Vagina (tissue), 2 donors: ENCODE measurements around the gene CUEDC1. TPM values are rescaled to one million over a fixed set of nuclear protein-coding genes. Genes with fewer than 3 reads are reported as not detected.
A peak's percentile ranks its signal among the peaks of the same experiment; 100 is the strongest.

Experiments used
- DNase-seq, 2 donors: peaks; one replicate each; pipeline ENCODE4 v3.0.0-alpha.2; 2017; ENCODE audit errors: extremely low spot score in 2 of 2
- H3K27ac ChIP-seq: fragments of 200-600 bp; sonication (generic); one replicate; pipeline ENCODE4 v1.5.1; 2019
- H3K27me3 ChIP-seq: fragments of 200-600 bp; sonication (generic); one replicate; pipeline ENCODE4 v1.5.1; 2019
- H3K36me3 ChIP-seq, 2 donors: fragments of 200-600 bp; sonication (generic); one replicate each; pipeline ENCODE4 v1.5.1; 2017 to 2019
- H3K4me1 ChIP-seq: fragments of 200-600 bp; sonication (generic); one replicate; pipeline ENCODE4 v1.5.1; 2019
- H3K4me3 ChIP-seq, 2 donors: fragments of 200-600 bp; sonication (generic); 1 replicate in 1 of 2; 2 replicates in 1 of 2; pipeline ENCODE4 v1.5.1; 2016 to 2019
- H3K9me3 ChIP-seq: fragments of 200-600 bp; sonication (generic); one replicate; pipeline ENCODE4 v1.5.1; 2019
- CTCF ChIP-seq, 3 experiments: fragments of 450-650 bp in 2 of 3; fragments of 200-600 bp in 1 of 3; sonication (generic) in 1 of 3; IDR thresholded peaks; one replicate each; pipeline ENCODE4 v1.5.1; 2017 to 2019; ENCODE audit warnings: antibody characterized with exemption in 3 of 3, mild to moderate bottlenecking in 2 of 3, moderate library complexity in 2 of 3
- POLR2A ChIP-seq, 2 donors: fragments of 450-650 bp; IDR thresholded peaks; one replicate each; pipeline ENCODE4 v1.6.1; 2017; ENCODE audit warnings: antibody characterized with exemption in 2 of 2, mild to moderate bottlenecking in 2 of 2, moderate library complexity in 2 of 2
- POLR2AphosphoS5 ChIP-seq, 2 donors: sonication (generic); formaldehyde crosslinking; IDR thresholded peaks; one replicate each; pipeline ENCODE4 v1.9.0; 2017; ENCODE audit warnings: antibody characterized with exemption in 2 of 2, mild to moderate bottlenecking in 2 of 2, low read depth in 1 of 2; ENCODE audit not compliant: insufficient read depth in 1 of 2
- intact Hi-C: fragments of 100-400 bp; cut with DNase I; formaldehyde crosslinking; loops from one replicate; pipeline ENCODE4 v1.15.1; 2023
- total RNA-seq: library from RNA; depleted of rRNA; stranded (reverse); fragments of >200 nt; gene quantifications from one replicate; pipeline ENCODE4 v1.2.3, GENCODE V29; 2016

Gene CUEDC1
- total RNA-seq, 1 donor from 2014 or later = 28.7 TPM

GRCh38 chr17:57856792-57857620 lies 98.2 kb downstream of the CUEDC1 start:
- no peaks in the 10 kb centered on the region for H3K9me3 ChIP-seq
- peak in 1 of 2 donors; percentile 82 for DNase-seq
- intact Hi-C loops = no loop called here
- no peak overlapping the region for H3K27ac ChIP-seq
- no peak overlapping the region for H3K4me3 ChIP-seq
- peaks cover 35% of the 10 kb centered on the region for H3K4me1 ChIP-seq
- no peak for TF ChIP-seq POLR2AphosphoS5 (IDR thresholded peaks at IDR 0.05; ENCODE audit: insufficient read depth in 1 of 2, low read depth in 1 of 2)
- no peak for TF ChIP-seq CTCF (IDR thresholded peaks at IDR 0.05)
- no peak for TF ChIP-seq POLR2A (IDR thresholded peaks at IDR 0.05)
- H3K27me3 ChIP-seq = no peaks in the 10 kb centered on the region
- H3K36me3 ChIP-seq = no peaks in the 10 kb centered on the region

- Histone ChIP-seq H3K9me3 (no peaks in the 10 kb centered on the region), H3K36me3 (no peaks in the 10 kb centered on the region), H3K4me1 (peaks cover 36% of the 10 kb centered on the region), H3K27ac (no peak overlapping the region), H3K4me3 (no peak overlapping the region), H3K27me3 (no peaks in the 10 kb centered on the region)
- intact Hi-C loops = no loop called here
- peak in 1 of 2 donors; percentile 77 for DNase-seq
- TF ChIP-seq POLR2AphosphoS5 (IDR thresholded peaks at IDR 0.05; ENCODE audit: insufficient read depth in 1 of 2, low read depth in 1 of 2) (no peak), CTCF (IDR thresholded peaks at IDR 0.05) (no peak), POLR2A (IDR thresholded peaks at IDR 0.05) (no peak)
Observed at GRCh38 chr17:57855391-57856035, 99.7 kb downstream of the CUEDC1 start.

GRCh38 chr17:57853695-57854094 lies 101.5 kb downstream of the CUEDC1 start:
- Histone ChIP-seq H3K27me3 (no peaks in the 10 kb centered on the region), H3K27ac (no peak overlapping the region), H3K36me3 (no peaks in the 10 kb centered on the region), H3K9me3 (no peaks in the 10 kb centered on the region), H3K4me3 (no peak overlapping the region), H3K4me1 (peaks cover 33% of the 10 kb centered on the region)
- TF ChIP-seq CTCF (IDR thresholded peaks at IDR 0.05) (no peak), POLR2AphosphoS5 (IDR thresholded peaks at IDR 0.05; ENCODE audit: insufficient read depth in 1 of 2, low read depth in 1 of 2) (no peak), POLR2A (IDR thresholded peaks at IDR 0.05) (no peak)
- DNase-seq = peak in 1 of 2 donors; percentile 76
- intact Hi-C loops = loop anchor here (5.0 kb wide), 1 partner anchor 249 kb away; no protein-coding TSS in a partner anchor

- intact Hi-C loops = loop anchor here (5.0 kb wide), 1 partner anchor 249 kb away; no protein-coding TSS in a partner anchor
- Histone ChIP-seq H3K27me3 (no peaks in the 10 kb centered on the region), H3K9me3 (no peaks in the 10 kb centered on the region), H3K4me3 (no peak overlapping the region), H3K36me3 (no peaks in the 10 kb centered on the region), H3K27ac (no peak overlapping the region), H3K4me1 (peaks cover 33% of the 10 kb centered on the region)
- TF ChIP-seq POLR2AphosphoS5 (IDR thresholded peaks at IDR 0.05; ENCODE audit: insufficient read depth in 1 of 2, low read depth in 1 of 2) (no peak), POLR2A (IDR thresholded peaks at IDR 0.05) (no peak), CTCF (IDR thresholded peaks at IDR 0.05) (no peak)
- no peak for DNase-seq
Observed at GRCh38 chr17:57852955-57853328, 102.3 kb downstream of the CUEDC1 start.
